Breast epithelium (tissue), 3 donors: ENCODE data around the gene SIN3B.

Experiments
- CTCF ChIP-seq, 3 donors: fragments of 450-650 bp; IDR thresholded peaks; one replicate each; pipeline ENCODE4 v1.5.1; 2016 to 2017; ENCODE audit warnings: antibody characterized with exemption in 3 of 3, mild to moderate bottlenecking in 3 of 3, moderate library complexity in 3 of 3
- POLR2AphosphoS5 ChIP-seq, 3 donors: sonication (generic); formaldehyde crosslinking; IDR thresholded peaks; one replicate each; pipeline ENCODE4 v1.6.1; 2017; ENCODE audit warnings: antibody characterized with exemption in 3 of 3

- TF ChIP-seq CTCF (IDR thresholded peaks at IDR 0.05) = no peak
- TF ChIP-seq POLR2AphosphoS5 (IDR thresholded peaks at IDR 0.05) = no peak
Observed at GRCh38 chr19:16851031-16851712, 22.0 kb downstream of the SIN3B start.
